MM.1S (cell line): ENCODE results near the gene CCSAP.

Experiments used
- EZH2 ChIP-seq: fragments of 300-600 bp; sonication (generic); optimal IDR thresholded peaks from 2 replicates; pipeline ENCODE3; 2017; ENCODE audit warnings: low read depth, mild to moderate bottlenecking, antibody characterized with exemption, low read length, mixed read lengths
- TF ChIP-seq, protein P1 (sequence below): fragments of 300-600 bp; sonication (generic); IDR thresholded peaks from 2 replicates; pipeline ENCODE4 v1.5.1; 2016; ENCODE audit warnings: antibody characterized with exemption, low read length, mixed read lengths

- TF ChIP-seq, protein P1, sequence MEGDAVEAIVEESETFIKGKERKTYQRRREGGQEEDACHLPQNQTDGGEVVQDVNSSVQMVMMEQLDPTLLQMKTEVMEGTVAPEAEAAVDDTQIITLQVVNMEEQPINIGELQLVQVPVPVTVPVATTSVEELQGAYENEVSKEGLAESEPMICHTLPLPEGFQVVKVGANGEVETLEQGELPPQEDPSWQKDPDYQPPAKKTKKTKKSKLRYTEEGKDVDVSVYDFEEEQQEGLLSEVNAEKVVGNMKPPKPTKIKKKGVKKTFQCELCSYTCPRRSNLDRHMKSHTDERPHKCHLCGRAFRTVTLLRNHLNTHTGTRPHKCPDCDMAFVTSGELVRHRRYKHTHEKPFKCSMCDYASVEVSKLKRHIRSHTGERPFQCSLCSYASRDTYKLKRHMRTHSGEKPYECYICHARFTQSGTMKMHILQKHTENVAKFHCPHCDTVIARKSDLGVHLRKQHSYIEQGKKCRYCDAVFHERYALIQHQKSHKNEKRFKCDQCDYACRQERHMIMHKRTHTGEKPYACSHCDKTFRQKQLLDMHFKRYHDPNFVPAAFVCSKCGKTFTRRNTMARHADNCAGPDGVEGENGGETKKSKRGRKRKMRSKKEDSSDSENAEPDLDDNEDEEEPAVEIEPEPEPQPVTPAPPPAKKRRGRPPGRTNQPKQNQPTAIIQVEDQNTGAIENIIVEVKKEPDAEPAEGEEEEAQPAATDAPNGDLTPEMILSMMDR: no peak
- no peak for TF ChIP-seq EZH2
Measured at GRCh38 chr1:229341774-229342655, 832 bp downstream of the CCSAP start.
